ENCODE results near the gene BOLA3.
"Not testable (repeated sequence)": the region's sequence is repeated elsewhere in the genome, so short reads cannot be mapped to it uniquely, and the experiment has no call there.

Gene BOLA3

GRCh38 chr2:74147727-74148456, at the start of gene BOLA3:
TSS of gene BOLA3 (minus strand) at chr2:74147912. CDS start at chr2:74147874, 38 bp downstream.
- DNase-seq (ENCODE audit: insufficient read length, low spot score) (peak; percentile 96), FAIRE-seq (no peak)
- TF ChIP-seq, protein P1, sequence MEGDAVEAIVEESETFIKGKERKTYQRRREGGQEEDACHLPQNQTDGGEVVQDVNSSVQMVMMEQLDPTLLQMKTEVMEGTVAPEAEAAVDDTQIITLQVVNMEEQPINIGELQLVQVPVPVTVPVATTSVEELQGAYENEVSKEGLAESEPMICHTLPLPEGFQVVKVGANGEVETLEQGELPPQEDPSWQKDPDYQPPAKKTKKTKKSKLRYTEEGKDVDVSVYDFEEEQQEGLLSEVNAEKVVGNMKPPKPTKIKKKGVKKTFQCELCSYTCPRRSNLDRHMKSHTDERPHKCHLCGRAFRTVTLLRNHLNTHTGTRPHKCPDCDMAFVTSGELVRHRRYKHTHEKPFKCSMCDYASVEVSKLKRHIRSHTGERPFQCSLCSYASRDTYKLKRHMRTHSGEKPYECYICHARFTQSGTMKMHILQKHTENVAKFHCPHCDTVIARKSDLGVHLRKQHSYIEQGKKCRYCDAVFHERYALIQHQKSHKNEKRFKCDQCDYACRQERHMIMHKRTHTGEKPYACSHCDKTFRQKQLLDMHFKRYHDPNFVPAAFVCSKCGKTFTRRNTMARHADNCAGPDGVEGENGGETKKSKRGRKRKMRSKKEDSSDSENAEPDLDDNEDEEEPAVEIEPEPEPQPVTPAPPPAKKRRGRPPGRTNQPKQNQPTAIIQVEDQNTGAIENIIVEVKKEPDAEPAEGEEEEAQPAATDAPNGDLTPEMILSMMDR (IDR thresholded peaks at IDR 0.05; ENCODE audit: insufficient read depth, missing control alignments), result peak; percentile 43

DNA sequence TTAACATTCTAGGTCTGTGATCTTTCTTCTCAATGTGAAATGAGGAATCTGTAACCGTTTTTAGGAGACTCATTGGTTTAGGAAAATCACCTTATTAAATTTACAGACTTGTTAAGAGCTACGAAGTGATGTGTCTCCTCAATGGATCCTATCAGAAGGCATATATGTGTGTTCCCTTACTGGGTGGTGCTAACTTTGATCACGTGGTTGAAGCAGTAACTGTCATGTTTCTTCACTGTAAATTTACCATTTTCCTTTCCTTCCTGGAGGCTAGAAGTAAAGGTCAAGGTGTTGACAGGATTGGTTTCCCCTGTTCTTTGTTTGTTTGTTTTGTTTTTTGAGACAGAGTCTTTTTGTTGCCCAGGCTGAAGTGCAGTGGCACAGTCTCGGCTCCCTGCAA, 49.3 kb upstream of the BOLA3 start:
- TF ChIP-seq, protein P1 (IDR thresholded peaks at IDR 0.05; ENCODE audit: insufficient read depth, missing control alignments), result no peak
- DNase-seq (ENCODE audit: insufficient read length, low spot score), result no peak
- FAIRE-seq, result no peak

GRCh38 chr2:74194799-74195198, 47.1 kb upstream of the BOLA3 start:
- DNase-seq (ENCODE audit: insufficient read length, low spot score), result no peak
- TF ChIP-seq, protein P1 (IDR thresholded peaks at IDR 0.05; ENCODE audit: insufficient read depth, missing control alignments), result no peak
- FAIRE-seq, result no peak

- FAIRE-seq (no peak), DNase-seq (ENCODE audit: insufficient read length, low spot score) (no peak)
- TF ChIP-seq, protein P1 (IDR thresholded peaks at IDR 0.05; ENCODE audit: insufficient read depth, missing control alignments), result no peak
Observed at GRCh38 chr2:74191596-74192380, 44.1 kb upstream of the BOLA3 start.

DNA sequence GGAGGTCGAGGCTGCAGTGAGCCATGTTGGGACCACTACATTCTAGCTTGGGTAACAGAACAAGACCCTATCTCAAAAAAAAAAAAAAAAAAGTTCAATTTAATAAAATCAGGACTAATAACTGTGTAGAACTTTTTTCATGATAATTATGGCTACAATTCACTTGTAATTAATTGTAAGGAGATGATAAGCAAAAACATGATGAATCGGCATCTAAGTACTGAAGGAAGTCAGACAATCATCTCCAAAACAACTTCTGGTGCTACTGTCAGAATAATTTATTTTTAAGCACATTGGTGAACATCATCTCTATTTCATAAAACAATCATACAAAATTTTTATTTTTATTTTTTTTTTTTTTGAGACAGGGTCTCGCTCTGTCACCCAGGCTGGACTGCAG, 41.0 kb upstream of the BOLA3 start:
- TF ChIP-seq, protein P1 (IDR thresholded peaks at IDR 0.05; ENCODE audit: insufficient read depth, missing control alignments), result no peak
- DNase-seq (ENCODE audit: insufficient read length, low spot score) (no peak), FAIRE-seq (no peak)

DNA sequence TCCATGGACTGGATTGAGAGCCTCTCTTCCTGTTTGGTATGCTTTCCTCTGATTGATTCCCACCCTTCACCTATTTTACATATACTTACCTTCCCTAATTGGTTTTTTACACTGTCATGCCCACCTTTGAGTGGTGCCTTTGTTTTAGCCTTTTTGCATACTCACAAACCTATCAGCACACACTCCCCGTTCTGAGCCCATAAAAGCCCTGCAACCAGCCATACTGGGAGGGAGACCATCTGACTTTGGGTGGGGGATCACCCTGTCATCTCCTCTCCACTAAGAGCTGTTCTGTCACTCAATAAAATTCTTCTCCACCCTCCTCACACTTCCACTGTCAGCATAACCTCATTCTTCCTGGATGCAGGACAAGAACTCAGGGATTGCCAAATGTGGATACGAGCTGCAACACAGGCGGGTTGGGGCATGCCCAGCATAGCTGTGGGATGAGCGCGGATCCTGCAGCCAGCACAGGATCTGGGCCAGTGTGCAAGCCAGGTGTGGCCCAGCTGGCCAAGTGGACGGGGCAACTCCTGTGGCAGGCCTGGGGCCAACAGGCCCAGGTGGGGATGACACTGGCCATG, 40.4 kb upstream of the BOLA3 start:
- FAIRE-seq, result no peak
- DNase-seq (ENCODE audit: insufficient read length, low spot score), result no peak
- TF ChIP-seq, protein P1 (IDR thresholded peaks at IDR 0.05; ENCODE audit: insufficient read depth, missing control alignments), result no peak

DNA sequence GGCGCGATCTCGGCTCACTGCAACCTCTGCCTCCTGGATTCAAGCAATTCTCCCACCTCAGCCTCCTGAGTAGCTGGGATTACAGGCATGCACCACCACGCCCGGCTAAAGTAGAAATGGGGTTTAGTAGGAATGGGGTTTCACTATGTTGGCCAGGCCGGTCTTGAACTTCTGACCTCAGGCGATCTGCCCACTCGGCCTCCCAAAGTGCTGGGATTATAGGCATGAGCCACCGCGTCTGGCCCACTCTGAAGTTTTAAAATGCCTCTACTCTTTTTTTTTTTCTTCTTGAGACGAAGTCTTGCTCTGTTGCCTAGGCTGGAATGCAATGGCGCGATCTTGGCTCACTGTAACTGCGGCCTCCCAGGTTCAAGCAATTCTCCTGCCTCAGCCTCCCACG, 39.0 kb upstream of the BOLA3 start:
- not testable (repeated sequence) for DNase-seq (ENCODE audit: insufficient read length, low spot score); FAIRE-seq

Measured in D721Med (cell line).